ENCODE data around the gene C2CD5.

- TF ChIP-seq CTCF (IDR thresholded peaks at IDR 0.05; ENCODE audit: poor library complexity, severe bottlenecking) (no peak), EZH2 (IDR thresholded peaks at IDR 0.05; ENCODE audit: borderline replicate concordance, insufficient read depth, low read length, poor library complexity, severe bottlenecking) (no peak), MXI1 (conservative IDR thresholded peaks at IDR 0.05; ENCODE audit: poor library complexity, severe bottlenecking) (no peak), RAD21 (conservative IDR thresholded peaks at IDR 0.05) (no peak), TAF1 (IDR thresholded peaks at IDR 0.05; ENCODE audit: low read depth) (no peak)
These were observed 66.5 kb downstream of the C2CD5 start for GRCh38 chr12:22477894-22478287.

Data from neural cell (in vitro differentiated cells).